Measurements from ENCODE around the gene FYB2.

GRCh38 chr1:56709995-56710394 is 109.2 kb downstream of the FYB2 start:
- TF ChIP-seq CTCF (optimal IDR thresholded peaks at IDR 0.05 in 1 of 3, IDR thresholded peaks at IDR 0.05 in 1 of 3, conservative IDR thresholded peaks at IDR 0.05 in 1 of 3; ENCODE audit: extremely low read depth in 1 of 3, insufficient read depth in 2 of 3, low read length in 3 of 3), result no peak
- no peak for TF ChIP-seq EZH2 (IDR thresholded peaks at IDR 0.05; ENCODE audit: low read length)
